NCI-H510A treated with DMSO at 0.1 percent for 48 hours (cell line): Measurements from ENCODE around the gene PPT2.

Experiments
- DNase-seq: peaks from one replicate; lab custom pipeline; 2025; lab: John Stamatoyannopoulos, UW

Gene PPT2, protein sequence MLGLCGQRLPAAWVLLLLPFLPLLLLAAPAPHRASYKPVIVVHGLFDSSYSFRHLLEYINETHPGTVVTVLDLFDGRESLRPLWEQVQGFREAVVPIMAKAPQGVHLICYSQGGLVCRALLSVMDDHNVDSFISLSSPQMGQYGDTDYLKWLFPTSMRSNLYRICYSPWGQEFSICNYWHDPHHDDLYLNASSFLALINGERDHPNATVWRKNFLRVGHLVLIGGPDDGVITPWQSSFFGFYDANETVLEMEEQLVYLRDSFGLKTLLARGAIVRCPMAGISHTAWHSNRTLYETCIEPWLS

DNA sequence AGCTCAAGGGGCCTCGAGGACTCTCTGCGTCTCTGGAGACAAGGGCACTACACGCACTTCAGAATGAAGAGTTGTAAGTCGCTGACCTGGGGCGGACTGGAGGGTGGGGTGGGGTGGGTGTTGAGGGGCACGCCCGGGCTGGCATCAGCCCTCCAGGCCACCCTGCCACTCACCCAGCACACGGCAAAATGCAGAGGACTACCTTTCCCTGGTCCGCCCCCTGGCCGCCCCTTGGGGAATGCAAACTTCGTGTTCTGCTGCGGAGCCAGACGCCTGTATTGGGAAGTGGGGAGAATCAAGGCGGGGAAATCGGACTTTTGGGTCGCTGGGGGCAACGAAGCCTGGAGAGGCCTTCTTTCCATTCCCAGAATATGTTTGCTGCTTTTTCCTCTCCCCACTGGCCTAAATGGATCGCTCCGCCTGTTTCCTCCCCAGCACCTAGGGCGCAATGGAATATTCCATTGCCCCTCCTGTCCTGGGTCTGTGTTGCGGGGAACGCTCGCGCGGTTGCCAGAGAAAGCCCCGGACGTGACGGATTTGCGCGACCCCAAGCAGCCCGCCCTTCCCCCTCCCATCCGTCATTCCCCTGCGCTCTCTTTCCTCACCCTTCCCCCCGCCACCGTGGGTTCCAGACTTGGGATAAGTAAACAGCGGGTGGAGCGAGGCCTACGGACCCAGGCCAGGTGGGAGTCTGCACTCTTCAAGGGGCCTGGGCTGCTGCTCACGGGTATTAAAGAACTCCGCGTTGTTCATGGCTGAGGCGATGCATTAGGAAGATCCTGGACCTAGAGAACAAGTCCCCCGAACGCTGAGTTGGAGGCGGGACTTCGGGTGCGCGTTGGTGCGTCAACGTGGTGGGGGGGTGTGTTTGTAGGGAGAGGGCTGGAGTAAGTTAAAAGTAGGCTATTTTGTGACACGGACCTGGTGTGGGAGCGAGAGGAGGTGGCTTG lies at the start of gene PPT2:
PPT2 (plus strand) TSS at position 578 of the 950 bp plus-strand sequence. CDS start 454 bp downstream, outside the sequence.
- peak; percentile 83 for DNase-seq

- DNase-seq: no peak
These were observed 48.5 kb upstream of the PPT2 start for GRCh38 chr6:32105433-32105832.

GRCh38 chr6:32107406-32107805 lies 46.5 kb upstream of the PPT2 start:
- no peak for DNase-seq

- no peak for DNase-seq
These were observed 45.8 kb upstream of the PPT2 start for GRCh38 chr6:32108094-32108627.

DNA sequence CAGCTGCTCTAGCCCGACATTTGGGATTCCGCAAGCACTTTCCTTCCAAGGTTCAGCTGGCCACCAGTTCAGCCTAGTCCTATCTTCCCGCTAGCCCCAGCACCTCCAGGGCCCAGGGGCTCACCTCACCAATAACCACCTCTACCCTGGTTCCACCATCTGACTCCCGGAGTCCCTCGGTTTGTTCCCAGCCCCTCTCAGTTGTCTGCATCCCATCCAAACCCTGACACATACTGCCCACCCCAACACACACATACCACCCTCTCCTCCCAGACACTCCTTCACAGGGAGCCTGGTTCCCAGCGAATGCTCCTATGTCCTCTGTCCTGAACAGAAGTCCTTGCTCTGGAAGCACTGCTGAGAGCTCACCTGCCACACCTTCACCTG lies 45.2 kb upstream of the PPT2 start:
- DNase-seq: no peak

DNA sequence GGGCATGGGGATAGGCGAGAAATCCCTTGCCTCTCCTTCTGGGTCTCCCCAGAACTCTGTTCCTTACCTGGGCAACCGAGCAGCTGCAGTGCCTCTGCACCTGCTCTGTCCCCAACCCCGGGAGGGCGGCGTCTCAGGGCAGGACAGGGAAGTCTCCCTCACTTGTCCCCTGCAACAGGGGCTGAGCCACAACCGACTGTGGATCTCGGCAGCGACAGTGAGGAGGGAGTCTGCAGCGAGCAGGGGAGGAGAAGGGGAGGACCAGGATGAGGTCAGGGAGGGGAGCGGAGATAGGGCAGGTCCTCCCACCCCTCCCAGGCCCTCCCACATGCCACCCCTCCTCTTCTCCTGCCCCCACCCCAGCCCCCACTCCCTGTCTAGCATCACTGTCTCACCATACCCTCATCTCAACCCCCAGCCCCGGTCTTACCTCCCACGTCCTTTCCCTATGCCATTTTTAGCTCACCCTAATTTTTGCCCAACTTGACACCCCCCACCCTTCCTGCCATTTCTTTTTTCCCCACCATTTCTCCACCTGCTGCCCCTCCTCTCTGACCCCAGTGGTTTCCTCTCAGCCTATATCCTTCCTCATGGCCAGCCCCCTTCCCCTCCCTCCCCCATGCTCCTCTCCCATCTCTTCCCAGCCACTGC lies 44.7 kb upstream of the PPT2 start, which contains the start of gene TNXB:
TNXB (minus strand) TSS at position 225 of the 651 bp plus-strand sequence. CDS start 11,140 bp downstream, outside the sequence.
- DNase-seq: no peak

GRCh38 chr6:32109765-32110160 lies 44.2 kb upstream of the PPT2 start:
- no peak for DNase-seq

GRCh38 chr6:32110632-32111031 lies 43.3 kb upstream of the PPT2 start:
- no peak for DNase-seq

DNA sequence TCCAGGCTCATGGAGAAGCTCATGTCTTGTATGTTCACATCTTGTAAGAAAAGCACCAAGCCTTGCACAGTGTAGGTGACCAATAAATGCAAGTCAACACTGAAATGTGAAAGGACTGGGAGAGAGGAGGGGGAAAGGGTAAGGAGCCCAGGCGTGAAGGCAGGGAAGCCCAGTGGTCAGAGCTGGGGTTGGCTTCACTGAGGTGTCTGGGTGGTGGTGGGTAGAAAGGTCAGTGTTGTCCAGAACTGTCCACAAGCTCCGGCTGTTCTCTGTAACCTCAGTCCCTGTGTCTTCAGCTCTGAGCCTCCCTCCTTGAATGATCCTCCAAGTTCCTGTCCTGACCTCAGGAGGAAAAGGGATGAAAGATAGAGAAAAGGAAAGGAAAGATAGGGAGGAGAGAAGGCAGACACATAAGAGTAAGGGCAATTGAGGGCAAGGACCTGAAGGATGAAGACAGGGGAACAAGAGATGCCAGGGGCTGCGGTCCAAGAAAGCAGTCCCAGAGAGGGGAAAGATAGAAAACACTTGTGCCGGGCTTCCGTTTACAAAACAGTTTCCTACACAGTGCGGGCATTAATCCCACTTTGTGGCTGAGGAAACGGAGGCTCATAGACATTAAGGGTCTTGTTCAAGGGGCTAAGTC lies 42.4 kb upstream of the PPT2 start:
- DNase-seq: no peak

- DNase-seq: no peak
These were observed 41.4 kb upstream of the PPT2 start for GRCh38 chr6:32112431-32112980.

DNA sequence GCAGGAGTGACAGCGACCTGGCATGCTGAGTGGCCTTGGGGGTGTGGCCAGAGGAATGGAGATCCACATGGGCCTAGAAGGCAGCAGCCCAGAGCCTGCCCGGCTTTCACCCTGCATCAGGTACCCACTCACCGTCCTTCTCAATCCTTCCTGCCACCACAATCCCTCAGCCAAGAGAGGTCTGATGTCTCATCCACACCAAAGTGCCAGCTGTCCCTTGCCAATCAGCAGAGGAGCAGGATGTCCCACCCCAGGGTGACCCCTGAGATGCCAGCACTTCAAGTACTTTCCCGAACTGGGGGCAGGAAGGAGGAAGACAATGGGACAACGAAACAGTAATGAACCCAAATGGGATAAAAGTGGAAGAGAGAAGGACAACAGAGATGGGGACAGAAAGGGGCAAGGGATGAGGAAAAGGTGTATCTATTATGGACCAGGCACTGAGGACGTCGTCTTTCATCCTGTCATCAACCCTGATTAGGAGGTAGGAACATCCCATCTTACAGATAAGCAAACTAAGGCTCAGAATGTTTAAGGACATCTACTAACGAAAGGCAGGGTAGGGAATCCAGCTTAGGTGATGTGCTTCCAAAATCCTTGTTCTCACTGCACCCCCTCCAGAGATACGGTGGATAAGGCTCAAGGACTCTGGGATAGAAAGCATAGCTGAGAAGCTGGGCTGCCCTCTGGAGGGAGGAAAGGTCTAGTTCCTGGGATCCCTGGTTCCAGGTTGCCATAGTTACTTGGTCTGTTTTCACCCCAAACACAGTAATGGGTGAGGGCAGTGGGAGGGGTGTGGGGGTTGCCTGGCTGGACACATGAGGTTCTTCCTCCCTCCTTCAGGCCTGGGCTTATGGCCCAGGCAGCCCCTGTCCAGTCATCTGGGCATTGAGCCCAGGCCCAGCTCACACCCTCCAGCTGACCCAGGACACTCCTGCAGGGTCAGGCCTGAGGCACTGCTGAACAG lies 40.3 kb upstream of the PPT2 start:
- DNase-seq: no peak

- no peak for DNase-seq
These were observed 39.1 kb upstream of the PPT2 start for GRCh38 chr6:32114796-32115195.

GRCh38 chr6:32115623-32116022 lies 38.3 kb upstream of the PPT2 start:
- DNase-seq: no peak

GRCh38 chr6:32116674-32117073 lies 37.3 kb upstream of the PPT2 start:
- no peak for DNase-seq

- no peak for DNase-seq
These were observed 36.5 kb upstream of the PPT2 start for GRCh38 chr6:32117461-32117860.

DNA sequence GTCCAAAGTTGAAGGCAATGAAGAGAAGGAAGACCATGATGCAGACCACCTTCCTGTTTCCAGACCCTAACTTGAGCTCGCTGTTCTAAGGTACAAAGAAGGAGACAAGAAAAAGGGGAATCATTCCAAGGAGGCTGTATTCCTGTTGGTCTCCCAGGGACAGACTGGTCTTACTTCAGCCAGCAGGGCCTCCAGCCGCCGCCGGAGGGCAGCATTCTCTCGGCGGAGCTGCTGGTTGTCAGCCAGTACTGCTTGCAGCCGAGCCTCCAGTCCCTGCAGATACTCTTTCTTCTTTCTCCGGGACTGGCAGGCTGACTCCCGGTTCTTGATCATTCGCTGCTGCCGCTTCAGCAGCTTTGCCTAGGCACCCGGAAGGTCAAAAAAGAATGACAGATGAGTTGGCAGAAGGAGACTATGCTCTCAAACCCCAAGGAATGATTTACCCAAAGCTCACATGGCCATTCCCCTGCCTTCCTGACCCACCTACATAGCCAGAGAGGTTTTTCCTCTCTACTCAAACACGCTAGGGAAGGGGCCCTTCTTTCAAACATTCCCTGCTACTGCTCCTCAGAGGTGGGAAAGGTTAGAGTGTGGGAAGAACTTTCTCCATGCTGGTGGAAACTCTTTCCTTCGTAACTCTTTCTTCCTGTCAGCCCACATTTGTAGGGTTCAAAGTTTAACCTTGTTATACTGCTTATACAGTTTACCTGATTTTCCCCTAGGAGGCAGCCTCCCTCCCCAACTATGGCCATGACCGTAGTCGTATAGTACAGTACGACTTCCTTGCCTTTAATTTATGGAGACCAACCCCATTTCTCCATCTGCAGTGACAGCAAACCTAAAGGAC lies 34.9 kb upstream of the PPT2 start:
- DNase-seq: peak; percentile 65

DNA sequence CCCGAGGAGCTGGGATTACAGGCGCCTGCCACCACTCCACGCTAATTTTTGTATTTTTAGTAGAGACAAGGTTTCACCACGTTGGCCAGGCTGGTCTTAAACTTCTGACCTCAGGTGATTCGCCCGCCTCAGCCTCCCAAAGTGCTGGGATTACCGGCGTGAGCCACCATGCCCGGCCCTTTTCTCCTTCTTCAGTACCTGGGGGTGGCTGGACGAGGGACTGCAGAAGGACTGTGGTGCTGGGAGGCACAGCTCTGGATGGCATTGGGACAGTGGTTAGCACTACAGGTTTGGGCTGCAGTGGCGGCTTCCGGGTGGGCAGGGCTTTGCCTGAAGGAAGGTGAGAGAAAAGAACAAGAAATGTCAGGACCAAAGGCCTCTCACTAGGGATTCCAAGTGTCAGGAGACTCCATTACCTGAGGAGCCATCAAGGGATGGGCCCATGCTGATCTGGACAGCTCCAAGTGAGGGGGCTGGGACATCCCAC lies 33.3 kb upstream of the PPT2 start:
- no peak for DNase-seq

DNA sequence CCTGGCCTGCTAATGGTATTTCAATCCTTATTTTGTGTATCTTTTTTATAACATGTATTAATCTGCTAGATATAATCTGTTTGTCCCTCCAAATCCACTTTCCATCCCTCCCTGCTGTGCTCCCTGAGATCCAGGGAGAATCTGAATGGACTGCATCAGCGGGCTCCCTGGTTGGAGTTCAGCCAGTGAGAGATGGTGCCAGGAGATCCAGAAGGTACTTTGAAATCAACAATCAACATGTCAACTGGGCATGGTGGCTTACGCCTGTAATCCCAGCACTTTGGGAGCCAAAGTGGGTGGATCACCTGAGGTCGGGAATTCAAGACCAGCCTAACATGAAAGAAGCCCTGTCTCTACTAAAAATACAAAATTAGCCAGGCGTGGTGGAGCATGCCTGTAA lies 30.3 kb upstream of the PPT2 start:
- no peak for DNase-seq

DNA sequence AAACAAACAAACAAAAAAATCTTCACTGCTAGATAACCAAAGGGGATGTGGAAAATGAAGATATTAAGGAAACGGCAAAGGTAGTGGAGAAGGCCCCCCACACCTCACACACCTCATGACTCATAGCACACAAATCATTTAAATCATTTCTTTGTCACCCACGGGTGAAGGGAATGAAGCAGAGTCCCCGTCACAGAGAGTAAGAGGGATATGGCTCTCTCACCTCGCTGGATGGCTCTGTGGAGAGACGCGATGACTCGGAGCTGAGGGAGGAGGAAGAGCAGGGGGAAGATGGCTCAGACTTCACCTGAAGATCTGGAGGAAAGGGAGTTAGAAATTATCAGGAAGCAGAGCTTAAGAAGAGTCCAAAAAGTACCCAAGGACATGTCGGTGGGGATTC lies 27.1 kb upstream of the PPT2 start:
- DNase-seq: no peak
